Esophagus squamous epithelium (tissue), 5 donors: ENCODE results near the gene PHEX. TPM values are rescaled to one million over a fixed set of nuclear protein-coding genes. Genes with fewer than 3 reads are reported as not detected.

Source experiments
- DNase-seq: peaks from one replicate; lab custom pipeline; 2025; lab: John Stamatoyannopoulos, UW
- H3K27ac ChIP-seq, 4 donors: fragments of 200-600 bp; sonication (generic); one replicate each; pipeline ENCODE4 v1.5.1; 2016 to 2019; ENCODE audit warnings: mild to moderate bottlenecking in 1 of 4
- H3K27me3 ChIP-seq, 4 donors: fragments of 200-600 bp; sonication (generic); 1 replicate in 3 of 4; 2 replicates in 1 of 4; pipeline versions ENCODE4 v1.5.1 to v1.6.0; 2017 to 2021; ENCODE audit warnings: antibody characterized with exemption in 1 of 4
- H3K36me3 ChIP-seq, 3 donors: fragments of 200-600 bp; sonication (generic); one replicate each; pipeline ENCODE4 v1.5.1; 2016 to 2019
- H3K4me1 ChIP-seq, 3 donors: fragments of 200-600 bp; sonication (generic); one replicate each; pipeline ENCODE4 v1.5.1; 2017 to 2019
- H3K4me3 ChIP-seq, 4 donors: fragments of 200-600 bp; sonication (generic); 1 replicate in 3 of 4; 2 replicates in 1 of 4; pipeline ENCODE4 v1.5.1; 2016 to 2019; ENCODE audit warnings: mild to moderate bottlenecking in 2 of 4, moderate library complexity in 1 of 4
- H3K9me3 ChIP-seq, 3 donors: fragments of 200-600 bp; sonication (generic); one replicate each; pipeline ENCODE4 v1.5.1; 2016 to 2019
- CTCF ChIP-seq, 6 experiments: fragments of 450-650 bp in 4 of 6; fragments of 200-600 bp in 2 of 6; sonication (generic) in 2 of 6; IDR thresholded peaks; one replicate each; pipeline ENCODE4 v1.5.1; 2016 to 2019; ENCODE audit warnings: antibody characterized with exemption in 6 of 6, mild to moderate bottlenecking in 4 of 6, moderate library complexity in 4 of 6
- POLR2A ChIP-seq, 4 donors: fragments of 450-650 bp; IDR thresholded peaks; one replicate each; pipeline ENCODE4 v1.6.1; 2017; ENCODE audit warnings: antibody characterized with exemption in 4 of 4, mild to moderate bottlenecking in 4 of 4, moderate library complexity in 3 of 4
- WGBS, 2 donors: methylation state at CpG; one replicate each; pipeline ENCODE4 v1.1.5; 2018; 5-methylcytosine and 5-hydroxymethylcytosine counted together
- intact Hi-C: fragments of 100-400 bp; cut with DNase I; formaldehyde crosslinking; loops from one replicate; pipeline ENCODE4 v1.15.0; 2022
- total RNA-seq, 4 donors: library from RNA; depleted of rRNA; stranded (reverse); fragments of >200 nt; gene quantifications; one replicate each; pipeline ENCODE4 v1.1.0, GENCODE V29; 2016
- donor health status: DM: yes; HTN: yes; CAD: no.

Gene PHEX
- under 1 TPM; 0.04 to 0.73 (median 0.31) TPM for total RNA-seq

- Histone ChIP-seq H3K36me3 (no peaks in the 10 kb centered on the region), H3K9me3 (no peaks in the 10 kb centered on the region), H3K27ac (no peak within 1 kb of the TSS), H3K4me1 (no peaks in the 10 kb centered on the region), H3K27me3 (no peaks in the 10 kb centered on the region), H3K4me3 (no peak within 1 kb of the TSS)
- WGBS, 2 donors = 43 to 67% methylated on average over 1 of the region's 1 CpG
- no peak for TF ChIP-seq CTCF (IDR thresholded peaks at IDR 0.05)
- TF ChIP-seq POLR2A (IDR thresholded peaks at IDR 0.05) = no peak
- DNase-seq = no peak
- intact Hi-C loops = no loop called here
These were observed at the start of gene PHEX for GRCh38 chrX:22032084-22032483. PHEX (plus strand) TSS chrX:22032325; CDS start chrX:22033006, 681 bp downstream.

GRCh38 chrX:21985332-21985777 is 46.8 kb upstream of the PHEX start:
- 4 to 10% methylated on average over 2 to 3 of the region's 3 CpGs for WGBS, 2 donors
- TF ChIP-seq CTCF (IDR thresholded peaks at IDR 0.05) = peak; percentile 88 to 96 (median 91)
- TF ChIP-seq POLR2A (IDR thresholded peaks at IDR 0.05) = no peak

GRCh38 chrX:21986596-21986995 is 45.5 kb upstream of the PHEX start:
- Histone ChIP-seq H3K4me1 (no peaks in the 10 kb centered on the region), H3K9me3 (no peaks in the 10 kb centered on the region), H3K4me3 (no peak overlapping the region), H3K27ac (no peak overlapping the region), H3K27me3 (no peaks in the 10 kb centered on the region), H3K36me3 (peaks cover 0 to 8% (median 0%) of the 10 kb centered on the region in 3 donors)
- DNase-seq = no peak
- TF ChIP-seq POLR2A (IDR thresholded peaks at IDR 0.05) (no peak), CTCF (IDR thresholded peaks at IDR 0.05) (no peak)
- intact Hi-C loops = loop anchor here (10.0 kb wide), 1 partner anchor 148 kb away; no protein-coding TSS in a partner anchor
- WGBS, 2 donors = 38 to 50% methylated on average over 1 of the region's 1 CpG

More at GRCh38 chrX:21985332-21985777, 46.8 kb upstream of the PHEX start:
- H3K36me3 ChIP-seq = peaks cover 0 to 8% (median 0%) of the 10 kb centered on the region in 3 donors
- no peaks in the 10 kb centered on the region for H3K27me3 ChIP-seq
- intact Hi-C loops = loop anchor here (10.0 kb wide), 1 partner anchor 149 kb away; no protein-coding TSS in a partner anchor
- no peaks in the 10 kb centered on the region for H3K4me1 ChIP-seq
- no peak overlapping the region for H3K4me3 ChIP-seq
- H3K27ac ChIP-seq = no peak overlapping the region
- DNase-seq = no peak
- no peaks in the 10 kb centered on the region for H3K9me3 ChIP-seq

GRCh38 chrX:21989384-21989783 is 42.7 kb upstream of the PHEX start:
- intact Hi-C loops = loop anchor here (10.0 kb wide), 1 partner anchor 145 kb away; no protein-coding TSS in a partner anchor
- WGBS, 2 donors = 70 to 89% methylated on average over 4 of the region's 4 CpGs
- no peak overlapping the region for H3K4me3 ChIP-seq
- H3K4me1 ChIP-seq = no peaks in the 10 kb centered on the region
- H3K36me3 ChIP-seq = peaks cover 0 to 22% (median 0%) of the 10 kb centered on the region in 3 donors
- no peak for DNase-seq
- no peak overlapping the region for H3K27ac ChIP-seq
- no peaks in the 10 kb centered on the region for H3K9me3 ChIP-seq
- H3K27me3 ChIP-seq = no peaks in the 10 kb centered on the region
- TF ChIP-seq POLR2A (IDR thresholded peaks at IDR 0.05) (no peak), CTCF (IDR thresholded peaks at IDR 0.05) (no peak)

- Histone ChIP-seq H3K4me3 (no peak overlapping the region), H3K9me3 (no peaks in the 10 kb centered on the region), H3K36me3 (peaks cover 0 to 22% (median 0%) of the 10 kb centered on the region in 3 donors), H3K27me3 (no peaks in the 10 kb centered on the region), H3K4me1 (no peaks in the 10 kb centered on the region), H3K27ac (no peak overlapping the region)
- 70 to 77% methylated on average over 6 to 8 of the region's 8 CpGs for WGBS, 2 donors
- no peak for TF ChIP-seq POLR2A (IDR thresholded peaks at IDR 0.05)
- TF ChIP-seq CTCF (IDR thresholded peaks at IDR 0.05) = no peak
- intact Hi-C loops = no loop called here
- DNase-seq = no peak
These were observed 41.3 kb upstream of the PHEX start for GRCh38 chrX:21990832-21991231.
